ENCODE data around the gene MAGEE2. TPM values are rescaled to one million over a fixed set of nuclear protein-coding genes. Genes with fewer than 3 reads are reported as not detected.
"Not testable (repeated sequence)": the region's sequence is repeated elsewhere in the genome, so short reads cannot be mapped to it uniquely, and the experiment has no call there.

MAGEE2 gene, protein sequence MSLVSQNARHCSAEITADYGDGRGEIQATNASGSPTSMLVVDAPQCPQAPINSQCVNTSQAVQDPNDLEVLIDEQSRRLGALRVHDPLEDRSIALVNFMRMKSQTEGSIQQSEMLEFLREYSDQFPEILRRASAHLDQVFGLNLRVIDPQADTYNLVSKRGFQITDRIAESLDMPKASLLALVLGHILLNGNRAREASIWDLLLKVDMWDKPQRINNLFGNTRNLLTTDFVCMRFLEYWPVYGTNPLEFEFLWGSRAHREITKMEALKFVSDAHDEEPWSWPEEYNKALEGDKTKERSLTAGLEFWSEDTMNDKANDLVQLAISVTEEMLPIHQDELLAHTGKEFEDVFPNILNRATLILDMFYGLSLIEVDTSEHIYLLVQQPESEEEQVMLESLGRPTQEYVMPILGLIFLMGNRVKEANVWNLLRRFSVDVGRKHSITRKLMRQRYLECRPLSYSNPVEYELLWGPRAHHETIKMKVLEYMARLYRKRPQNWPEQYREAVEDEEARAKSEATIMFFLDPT
- 0.16 TPM for total RNA-seq
- long read RNA-seq, partial matches to known transcripts, result 0 of 1 reads
- long read RNA-seq, other reads (novel, unspliced or antisense), result 0 of 1 reads

DNA sequence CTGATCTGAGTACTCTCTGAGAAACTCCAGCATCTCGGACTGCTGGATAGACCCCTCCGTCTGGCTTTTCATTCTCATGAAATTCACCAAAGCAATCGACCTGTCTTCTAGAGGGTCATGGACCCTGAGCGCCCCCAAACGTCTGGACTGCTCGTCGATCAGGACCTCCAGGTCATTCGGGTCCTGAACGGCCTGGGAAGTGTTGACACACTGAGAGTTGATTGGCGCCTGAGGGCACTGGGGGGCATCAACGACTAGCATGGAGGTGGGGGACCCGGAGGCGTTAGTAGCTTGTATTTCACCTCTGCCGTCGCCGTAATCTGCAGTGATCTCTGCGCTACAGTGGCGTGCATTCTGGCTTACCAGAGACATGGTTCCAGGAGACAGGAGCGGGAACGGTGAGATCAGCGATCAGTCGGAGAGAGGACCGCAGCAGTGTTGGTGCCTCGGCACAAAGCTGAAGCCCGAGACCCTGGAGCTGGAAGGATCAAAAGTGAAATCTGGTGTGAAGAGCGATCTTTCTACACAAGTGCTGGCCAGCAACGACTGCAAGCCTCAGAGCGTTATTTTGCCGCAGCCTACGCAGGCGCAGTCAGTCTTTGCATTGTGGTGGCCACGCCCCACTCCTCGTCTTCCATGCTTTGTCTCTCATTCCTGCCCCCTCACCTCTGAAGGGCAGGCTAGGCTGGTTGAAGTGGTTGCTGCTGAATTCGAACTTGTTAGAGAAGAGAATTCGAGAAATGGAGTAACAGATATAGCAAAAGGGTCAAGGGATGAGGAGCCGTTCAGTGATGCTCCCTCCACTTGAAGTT is at the start of gene MAGEE2:
Gene MAGEE2 (minus strand): TSS at position 575 of the 812 bp plus-strand sequence. CDS start 203 bp downstream, at position 372.
- intact Hi-C loops (cut with DNase I), result no loop called here
- DNase-seq (ENCODE audit: missing footprints) (peak; percentile 53), ATAC-seq (no peak)

DNA sequence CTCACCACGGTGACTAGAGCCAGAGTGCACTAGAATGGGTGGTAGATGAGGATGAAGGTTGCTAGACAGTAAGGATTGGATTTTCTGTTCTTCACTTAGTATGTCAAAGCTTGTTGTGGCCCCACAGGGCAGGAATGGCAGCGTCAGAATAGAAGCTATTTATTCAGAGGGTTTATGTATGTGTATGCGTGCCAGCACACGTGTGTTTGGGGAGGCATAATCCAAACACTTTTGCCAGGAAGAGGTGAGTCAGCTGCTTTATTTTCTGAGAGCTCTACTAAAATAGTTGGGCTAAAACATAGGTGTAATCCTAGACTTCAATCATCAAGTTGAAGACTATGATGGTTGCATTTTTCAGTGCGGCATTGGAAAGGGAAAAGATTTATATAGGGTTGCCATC is 1.2 kb upstream of the MAGEE2 start:
- no peak for DNase-seq (ENCODE audit: missing footprints)
- no peak for ATAC-seq
- intact Hi-C loops (cut with DNase I), result no loop called here

GRCh38 chrX:75781611-75782010 is 3.4 kb downstream of the MAGEE2 start:
- DNase-seq (ENCODE audit: missing footprints) (no peak), ATAC-seq (peak; percentile 64)
- intact Hi-C loops (cut with DNase I), result no loop called here

DNA sequence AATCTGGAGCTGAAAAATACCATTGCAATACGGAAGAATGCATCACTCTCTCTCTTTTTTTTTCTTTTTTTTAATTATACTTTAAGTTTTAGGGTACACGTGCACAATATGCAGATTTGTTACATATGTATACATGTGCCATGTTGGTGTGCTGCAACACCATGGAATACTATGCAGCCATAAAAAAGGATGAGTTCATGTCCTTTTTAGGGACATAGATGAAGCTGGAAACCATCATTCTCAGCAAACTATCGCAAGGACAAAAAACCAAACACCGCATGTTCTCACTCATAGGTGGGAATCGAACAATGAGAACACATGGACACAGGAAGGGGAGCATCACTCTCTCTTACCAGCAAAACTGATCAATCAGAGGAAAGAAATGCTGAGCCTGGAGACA is 17.0 kb downstream of the MAGEE2 start:
- intact Hi-C loops (cut with DNase I); ATAC-seq; DNase-seq (ENCODE audit: missing footprints): not testable (repeated sequence)

GRCh38 chrX:75748431-75748830 is 36.6 kb downstream of the MAGEE2 start:
- DNase-seq (ENCODE audit: missing footprints), result no peak
- ATAC-seq, result no peak
- intact Hi-C loops (cut with DNase I), result no loop called here

DNA sequence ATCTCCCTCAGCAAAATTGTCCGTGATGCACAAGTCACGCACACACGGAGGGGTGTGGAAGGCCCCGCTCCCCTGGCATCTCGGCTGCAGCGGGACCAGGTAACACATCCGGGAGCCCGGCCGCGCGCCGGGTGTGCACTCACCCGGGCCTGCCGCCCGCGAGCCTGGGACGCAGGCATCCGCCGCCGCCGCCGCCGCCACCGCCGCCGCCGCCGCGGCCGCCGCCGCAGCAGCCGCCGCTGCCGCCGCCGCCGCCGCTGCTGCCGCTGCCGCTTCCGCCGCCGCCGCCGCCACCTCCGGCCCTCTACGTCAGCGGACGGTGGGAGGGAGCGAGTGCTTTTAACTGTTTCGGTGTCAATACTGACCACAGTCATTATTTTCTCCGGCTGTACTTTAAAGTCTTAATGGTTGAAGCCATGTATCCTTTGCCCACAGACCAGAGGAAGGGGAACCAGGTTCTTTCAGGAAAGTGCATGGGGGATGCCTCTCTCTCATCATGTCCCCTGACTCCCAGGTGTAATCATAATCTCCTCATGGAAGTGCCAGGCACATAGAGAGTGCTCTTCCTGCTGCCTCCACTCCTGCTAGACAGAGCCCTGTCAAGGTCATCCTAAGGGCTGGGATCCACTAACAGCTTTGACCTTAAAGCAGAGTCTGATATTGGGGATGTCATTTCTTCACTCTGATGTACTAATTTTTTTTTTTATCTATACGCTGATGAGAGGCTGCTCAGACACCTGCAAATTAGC is 38.0 kb downstream of the MAGEE2 start:
- intact Hi-C loops (cut with DNase I), result no loop called here
- DNase-seq (ENCODE audit: missing footprints) (peak; percentile 68), ATAC-seq (no peak)
